A549 (cell line): Measurements from ENCODE around the gene PER1. TPM values are rescaled to one million over a fixed set of nuclear protein-coding genes. Genes with fewer than 3 reads are reported as not detected.
A peak's percentile ranks its signal among the peaks of the same experiment; 100 is the strongest.

Experiments used
- ATAC-seq, 2 experiments: fragments of 200-7000 bp in 1 of 2; fragments of >200 bp in 1 of 2; cut with Nextera tagmentation in 1 of 2; cut with Tn5 transposase in 1 of 2; 3 replicates each; pipeline versions ENCODE4 v1.8.0 to v1.9.1; 2018 to 2020; ENCODE audit warnings: mild to moderate bottlenecking in 1 of 2, moderate library complexity in 1 of 2
- CTCF ChIA-PET: fragments of 300-600 bp; sonication (Branson Sonifier 250); formaldehyde crosslinking; extraction: SDS; loops from one replicate; lab custom pipeline; 2021; ENCODE audit warnings: antibody characterized with exemption, inconsistent platforms; lab: Yijun Ruan, JAX
- POLR2A ChIA-PET: fragments of 350-600 bp; formaldehyde crosslinking; extraction: SDS; loops from one replicate; lab custom pipeline; 2021; ENCODE audit warnings: antibody characterized with exemption, inconsistent platforms; lab: Yijun Ruan, JAX
- DNase-seq, 2 experiments: peaks; one replicate each; pipeline versions ENCODE4 v3.0.0 to v3.0.0-alpha.2; 2011 to 2016; ENCODE audit warnings: low read depth in 1 of 2, low spot score in 1 of 2
- FAIRE-seq: peaks from 2 replicates; lab custom pipeline; 2011; peaks lifted over from hg19 to GRCh38; lab: Jason Lieb, UNC
- H3K27ac ChIP-seq, 2 experiments: fragments of >200 bp; sonication (Bioruptor Twin); formaldehyde crosslinking; 3 replicates each; pipeline ENCODE4 v1.5.1; 2016 to 2017
- H3K4me1 ChIP-seq: fragments of >200 bp; sonication (Bioruptor Twin); formaldehyde crosslinking; 3 replicates; pipeline ENCODE4 v1.6.1; 2016
- H3K4me2 ChIP-seq: fragments of >200 bp; sonication (Bioruptor Twin); formaldehyde crosslinking; 3 replicates; pipeline ENCODE4 v1.6.1; 2016
- H3K4me3 ChIP-seq: fragments of >200 bp; sonication (Bioruptor Twin); formaldehyde crosslinking; 3 replicates; pipeline ENCODE4 v1.5.1; 2016
- H3K9me3 ChIP-seq: fragments of >200 bp; sonication (Bioruptor Twin); formaldehyde crosslinking; 3 replicates; pipeline ENCODE4 v1.6.1; 2016
- BCL3 ChIP-seq: fragments of >200 bp; sonication (Bioruptor Twin); formaldehyde crosslinking; IDR thresholded peaks from 3 replicates; pipeline ENCODE4 v1.6.1; 2016
- CTCF ChIP-seq: fragments of >200 bp; sonication (Bioruptor Twin); formaldehyde crosslinking; IDR thresholded peaks from 3 replicates; pipeline ENCODE4 v1.5.1; 2016
- ELK1 ChIP-seq: fragments of 150-350 bp; IDR thresholded peaks from 2 replicates; pipeline ENCODE4 v1.6.1; 2014; ENCODE audit warnings: low read depth, mild to moderate bottlenecking, low read length
- GATA3 ChIP-seq: IDR thresholded peaks from 2 replicates; pipeline ENCODE4 v1.6.1; 2012; ENCODE audit warnings: borderline replicate concordance
- JUN ChIP-seq, 2 experiments: fragments of >200 bp; sonication (Bioruptor Twin); formaldehyde crosslinking; IDR thresholded peaks; 2 replicates in 1 of 2; 3 replicates in 1 of 2; pipeline ENCODE4 v1.6.1; 2016 to 2017
- JUNB ChIP-seq: fragments of >200 bp; sonication (Bioruptor Twin); formaldehyde crosslinking; IDR thresholded peaks from 2 replicates; pipeline ENCODE4 v1.6.1; 2016
- KDM5A ChIP-seq: fragments of 200-600 bp; sonication (generic); IDR thresholded peaks from 2 replicates; pipeline ENCODE4 v1.6.1; 2016; ENCODE audit warnings: antibody characterized with exemption, mild to moderate bottlenecking
- MAX ChIP-seq: IDR thresholded peaks from 2 replicates; pipeline ENCODE4 v1.6.1; 2012
- MAZ ChIP-seq: fragments of 150-350 bp; IDR thresholded peaks from 2 replicates; pipeline ENCODE4 v1.6.1; 2014; ENCODE audit warnings: antibody characterized with exemption, low read depth, low read length, borderline replicate concordance
- MYC ChIP-seq: IDR thresholded peaks from 2 replicates; pipeline ENCODE4 v1.6.1; 2012; ENCODE audit warnings: mild to moderate bottlenecking, inconsistent platforms, low read length, improper control_type of control experiment, borderline replicate concordance
- PBX3 ChIP-seq: IDR thresholded peaks from 2 replicates; pipeline ENCODE4 v1.6.1; 2012
- POLR2A ChIP-seq: IDR thresholded peaks from 2 replicates; pipeline ENCODE4 v1.6.1; 2012; ENCODE audit warnings: mild to moderate bottlenecking, low read length
- POLR2AphosphoS2 ChIP-seq: conservative IDR thresholded peaks from 2 replicates; pipeline ENCODE4 v1.6.1; 2012; ENCODE audit warnings: low read length, improper control_type of control experiment, inconsistent platforms
- TFCP2L1 ChIP-seq: fragments of 250-450 bp; sonication (Bioruptor Pico); IDR thresholded peaks from 2 replicates; pipeline ENCODE4 v1.5.0; 2021; ENCODE audit warnings: mild to moderate bottlenecking
- ZC3H11A ChIP-seq: fragments of 450-650 bp; IDR thresholded peaks from 2 replicates; pipeline ENCODE4 v1.6.1; 2014; ENCODE audit warnings: antibody characterized with exemption, mild to moderate bottlenecking
- ZFP36 ChIP-seq: fragments of 450-650 bp; IDR thresholded peaks from 2 replicates; pipeline ENCODE4 v1.6.1; 2014; ENCODE audit warnings: borderline replicate concordance; ENCODE audit not compliant: partially characterized antibody
- WGBS: methylation state at CpG from one replicate; pipeline ENCODE4 v1.1.6; 2017; ENCODE audit errors: missing lambda C conversion rate; 5-methylcytosine and 5-hydroxymethylcytosine counted together
- polyA plus RNA-seq, 4 experiments: library from polyadenylated mRNA; depleted of rRNA in 3 of 4; stranded (reverse); fragments of >200 nt; fragmentation: RNase III in 1 of 4; extraction: RNeasy Plus Mini Kit Qiagen cat#74134 plus additional on column Dnase treatment in 1 of 4; gene quantifications; 2 replicates in 3 of 4; 3 replicates in 1 of 4; pipeline ENCODE4 v1.2.3, GENCODE V29; 2011 to 2017

Gene PER1
- polyA plus RNA-seq, 2 of the 4 experiments (the other 2 are of a cell fraction) = 5.5 to 8.7 TPM

GRCh38 chr17:8164815-8165131, 12.6 kb upstream of the PER1 start:
- TF ChIP-seq ZC3H11A (no peak), POLR2AphosphoS2 (no peak), JUNB (no peak), KDM5A (no peak), ELK1 (no peak), MAX (no peak), POLR2A (no peak), CTCF (no peak), ZFP36 (no peak), TFCP2L1 (CRISPR knock-in tag) (no peak), BCL3 (no peak), GATA3 (no peak), PBX3 (no peak), MYC (no peak), MAZ (no peak)
- ATAC-seq (no peak), DNase-seq (no peak), FAIRE-seq (no peak)
- Histone ChIP-seq H3K9me3 (no peaks in the 10 kb centered on the region), H3K4me2 (peak overlapping the region; percentile 85), H3K27ac (peak overlapping the region; percentile 92 to 98), H3K4me3 (no peak overlapping the region), H3K4me1 (peaks cover 34% of the 10 kb centered on the region)
- CTCF ChIA-PET = interaction anchor here (0.8 to 7.5 kb wide), 5 partner anchors 9 to 91 kb away, joined by 3 to 116 read pairs (median 6); partner anchors contain the start of genes ALOXE3 and HES7
- POLR2A ChIA-PET = interaction anchor here (1.5 kb wide), 1 partner anchor 9 kb away, joined by 22 read pairs; no protein-coding TSS in a partner anchor
- WGBS = 83% methylated on average over 6 of the region's 6 CpGs

- peak overlapping the region; percentile 85 for H3K4me2 ChIP-seq
- peaks cover 34% of the 10 kb centered on the region for H3K4me1 ChIP-seq
- ChIA-PET POLR2A (interaction anchor here (0.6 to 1.5 kb wide), 3 partner anchors 9 to 285 kb away, joined by 3 to 22 read pairs (median 3); no protein-coding TSS in a partner anchor), CTCF (interaction anchor here (0.8 to 7.5 kb wide), 6 partner anchors 9 to 90 kb away, joined by 3 to 116 read pairs (median 6); partner anchors contain the start of genes ALOXE3 and HES7)
- no peaks in the 10 kb centered on the region for H3K9me3 ChIP-seq
- WGBS = 26% methylated on average over 11 of the region's 13 CpGs
- FAIRE-seq = no peak
- TF ChIP-seq MAZ (no peak), MAX (0 out of 2 replicates have a peak, but pooled peaks have one; percentile 35), JUN (IDR thresholded peaks at IDR 0.05) (0 out of 5 replicates have a peak, but pooled peaks of 1 of the 2 experiments have one; percentile 49)
- H3K4me3 ChIP-seq = no peak overlapping the region
- peak overlapping the region; percentile 92 to 98 for H3K27ac ChIP-seq
- peak; percentile 33 to 57; a peak in 5 of 6 replicates for ATAC-seq
- DNase-seq = peak; percentile 48 to 76
Observed at GRCh38 chr17:8163978-8164814, 12.0 kb upstream of the PER1 start.
